ENCODE data around the gene GMEB2.
"Not testable (repeated sequence)": the region's sequence is repeated elsewhere in the genome, so short reads cannot be mapped to it uniquely, and the experiment has no call there.

Gene GMEB2

DNA sequence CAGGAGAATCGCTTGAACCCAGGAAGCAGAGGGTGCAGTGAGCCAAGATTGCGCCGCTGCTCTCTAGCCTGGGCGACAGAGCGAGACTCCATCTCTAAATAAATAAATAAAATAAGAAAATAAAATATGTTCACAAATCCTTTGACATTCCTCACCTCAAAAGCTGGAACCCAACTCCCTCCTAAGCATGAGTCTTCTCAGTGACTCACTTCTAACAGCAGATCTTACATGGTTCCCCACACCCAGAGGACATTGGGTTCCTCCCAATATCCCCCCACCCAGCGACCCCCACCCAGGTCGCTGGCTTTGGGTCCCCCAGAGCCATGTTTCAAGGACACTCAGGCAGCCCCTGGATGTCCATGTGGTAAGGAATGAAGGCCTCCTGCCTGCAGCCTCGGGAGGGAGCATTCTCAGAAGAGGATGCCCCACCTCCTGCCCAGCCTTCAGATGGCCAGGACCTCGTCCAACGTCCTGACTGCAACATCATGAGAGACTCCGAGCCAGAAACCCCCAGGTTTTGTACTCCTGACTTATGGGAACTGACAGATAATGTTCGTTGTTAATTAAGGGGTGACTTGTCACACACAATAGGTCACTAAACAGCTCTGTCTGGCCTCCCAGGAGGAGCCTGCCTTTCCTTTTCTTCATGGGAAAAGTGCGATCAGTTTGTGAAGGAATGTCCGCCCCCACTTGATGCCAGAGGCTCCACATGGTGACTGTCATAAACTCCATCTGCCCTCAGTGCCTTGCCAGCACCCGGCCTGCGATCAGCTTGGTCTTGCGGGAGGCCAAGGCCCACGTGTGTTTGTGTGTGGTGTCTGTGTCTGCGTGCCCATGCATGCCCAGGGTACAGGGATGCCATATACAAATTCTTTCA lies 10.1 kb upstream of the GMEB2 start:
- no peak for DNase-seq

GRCh38 chr20:63635431-63636141 lies 8.7 kb upstream of the GMEB2 start:
- DNase-seq, result no peak

DNA sequence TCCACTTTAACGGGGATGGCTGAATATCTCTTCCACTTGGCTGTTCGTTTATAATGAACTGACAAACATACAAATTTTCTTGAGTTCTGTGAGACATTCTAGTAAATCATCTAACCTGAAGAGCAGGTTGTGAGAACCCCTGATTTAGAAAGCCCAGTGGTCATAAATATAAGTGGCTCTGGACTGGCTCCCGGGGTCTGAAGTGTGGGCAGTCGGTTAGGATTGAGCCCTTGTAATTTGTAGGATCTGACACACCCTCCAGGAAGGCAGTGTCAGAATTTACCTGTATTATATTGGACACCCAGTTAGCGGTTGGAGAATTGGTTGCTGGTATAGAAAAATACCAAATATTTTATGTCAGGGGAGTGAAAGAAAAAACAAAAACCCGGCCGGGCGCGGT lies 6.8 kb upstream of the GMEB2 start:
- no peak for DNase-seq

DNA sequence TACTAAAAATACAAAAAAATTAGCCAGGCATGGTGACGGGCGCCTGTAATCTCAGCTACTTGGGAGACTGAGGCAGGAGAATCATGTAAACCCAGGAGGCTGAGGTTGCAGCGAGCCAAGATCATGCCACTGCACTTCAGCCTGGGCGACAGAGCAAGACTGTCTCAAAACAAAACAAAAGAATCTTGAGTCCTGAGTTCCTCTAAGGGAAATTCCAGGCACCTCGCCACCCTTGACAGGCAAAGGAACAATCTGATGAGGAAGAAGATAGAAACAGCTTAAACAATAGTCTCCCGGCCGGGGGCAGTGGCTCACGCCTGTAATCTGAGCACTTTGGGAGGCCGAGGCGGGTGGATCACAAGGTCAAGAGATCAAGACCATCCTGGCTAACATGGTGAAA lies 4.5 kb upstream of the GMEB2 start:
- DNase-seq, result not testable (repeated sequence)

- not testable (repeated sequence) for DNase-seq
These were observed 4.1 kb upstream of the GMEB2 start for GRCh38 chr20:63630956-63631355.

DNA sequence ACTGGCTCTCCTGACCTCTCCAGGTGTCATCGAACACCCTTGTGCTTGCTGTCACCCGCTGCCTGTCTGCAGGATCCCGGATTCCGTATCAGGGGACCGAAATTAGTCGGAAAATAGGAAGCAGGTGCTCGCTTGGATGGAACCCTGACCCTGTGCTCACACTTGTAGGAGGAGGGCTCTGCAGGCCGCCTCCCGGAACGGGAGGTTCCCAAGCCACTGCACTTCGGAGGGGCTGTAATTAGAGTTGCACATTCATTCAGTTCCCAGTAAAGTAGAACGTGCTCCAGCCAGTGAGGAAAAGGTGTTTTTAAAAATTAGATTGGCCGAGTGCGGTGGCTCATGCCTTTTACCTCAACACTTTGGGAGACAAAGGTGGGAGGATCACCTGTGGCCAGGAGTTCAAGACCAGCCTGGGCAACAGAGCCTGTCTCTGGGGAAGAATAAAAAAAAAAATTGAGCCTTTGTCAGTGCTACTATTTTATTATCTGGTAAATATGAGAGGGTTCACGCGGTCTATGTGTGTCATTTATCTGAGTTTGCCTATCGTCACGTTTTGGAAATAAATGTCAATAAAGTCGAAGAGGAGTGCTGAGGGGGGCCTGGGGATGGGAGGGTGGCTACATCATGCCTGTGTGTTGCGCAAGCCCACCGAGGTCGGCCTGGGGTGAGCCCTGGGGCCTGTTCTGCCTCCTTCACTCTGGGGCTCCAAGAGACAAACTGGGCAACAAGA lies 1.5 kb upstream of the GMEB2 start:
- peak; percentile 87 for DNase-seq

DNA sequence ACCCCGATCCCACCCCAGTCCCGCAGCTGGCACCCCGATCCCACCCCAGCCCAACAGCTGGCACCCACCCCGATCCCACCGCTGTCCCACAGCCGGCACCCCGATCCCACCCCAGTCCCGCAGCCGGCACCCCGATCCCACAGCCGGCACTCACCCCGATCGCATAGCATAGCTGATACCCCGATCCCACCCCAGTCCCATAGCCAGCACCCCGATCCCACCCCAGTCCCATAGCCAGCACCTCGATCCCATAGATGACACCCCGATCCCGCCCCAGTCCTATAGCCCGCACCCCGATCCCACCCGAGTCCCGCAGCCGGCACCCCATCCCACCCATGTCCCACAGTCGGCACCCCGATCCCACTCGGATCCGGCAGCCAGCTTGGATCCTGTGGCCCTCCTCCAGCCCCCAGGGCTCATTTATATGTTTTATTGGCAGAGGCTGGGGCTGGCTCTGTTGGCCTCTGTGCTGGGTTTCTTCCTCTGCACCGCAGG lies 897 bp upstream of the GMEB2 start:
- no peak for DNase-seq

GRCh38 chr20:63627129-63627750 lies 339 bp upstream of the GMEB2 start:
- peak; percentile 98 for DNase-seq

DNA sequence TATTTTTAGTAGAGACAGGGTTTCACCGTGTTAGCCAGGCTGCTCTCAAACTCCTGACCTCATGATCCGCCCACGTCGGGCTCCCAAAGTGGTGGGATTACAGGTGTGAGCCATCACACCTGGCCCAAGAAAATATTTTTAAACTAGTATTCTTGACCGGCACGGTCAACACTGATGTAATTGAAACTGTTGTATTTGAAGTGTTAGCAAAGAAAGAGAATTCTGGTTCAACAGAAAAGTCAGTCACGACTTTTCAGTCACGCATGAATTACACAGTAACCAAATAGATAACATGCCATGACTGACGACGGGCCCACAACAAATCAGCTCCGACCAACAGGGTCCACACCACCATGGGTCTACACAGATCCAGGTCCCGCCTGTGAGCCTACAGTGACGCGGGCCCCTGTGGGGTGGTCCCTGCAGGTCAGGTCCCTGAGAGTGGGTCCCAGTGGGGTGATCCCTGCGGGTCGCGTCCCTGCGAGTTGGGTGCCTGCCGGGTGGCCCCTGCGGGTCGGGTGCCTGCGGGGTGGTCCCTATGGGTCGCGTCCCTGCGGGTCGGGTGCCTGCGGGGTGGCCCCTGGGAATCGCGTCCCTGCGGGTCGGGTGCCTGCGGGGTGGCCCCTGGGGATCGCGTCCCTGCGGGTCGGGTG lies 1.0 kb downstream of the GMEB2 start:
- DNase-seq, result peak; percentile 59

- DNase-seq, result no peak
These were observed 2.4 kb downstream of the GMEB2 start for GRCh38 chr20:63624486-63624885.

- no peak for DNase-seq
These were observed 4.2 kb downstream of the GMEB2 start for GRCh38 chr20:63622732-63623131.

- DNase-seq, result no peak
These were observed 4.8 kb downstream of the GMEB2 start for GRCh38 chr20:63622096-63622495.

DNA sequence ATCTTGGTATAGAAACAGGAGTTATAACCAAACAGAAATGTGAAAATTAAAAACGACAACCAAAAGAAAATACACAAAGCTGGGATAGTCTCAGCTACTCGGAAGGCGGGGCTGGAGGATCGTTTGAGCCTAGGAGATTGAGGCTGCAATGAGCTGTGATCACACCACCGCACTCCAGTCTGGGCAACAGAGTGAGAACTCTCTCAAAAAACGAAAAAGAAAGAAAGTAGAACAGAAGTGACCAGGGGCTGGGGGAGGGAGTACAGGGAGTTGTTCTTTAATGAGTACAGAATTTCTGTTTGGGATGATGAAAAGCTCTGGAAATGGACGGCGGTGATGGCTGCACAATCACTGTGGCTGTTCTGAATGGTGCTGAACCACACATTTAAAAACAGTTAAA lies 5.9 kb downstream of the GMEB2 start:
- no peak for DNase-seq

DNA sequence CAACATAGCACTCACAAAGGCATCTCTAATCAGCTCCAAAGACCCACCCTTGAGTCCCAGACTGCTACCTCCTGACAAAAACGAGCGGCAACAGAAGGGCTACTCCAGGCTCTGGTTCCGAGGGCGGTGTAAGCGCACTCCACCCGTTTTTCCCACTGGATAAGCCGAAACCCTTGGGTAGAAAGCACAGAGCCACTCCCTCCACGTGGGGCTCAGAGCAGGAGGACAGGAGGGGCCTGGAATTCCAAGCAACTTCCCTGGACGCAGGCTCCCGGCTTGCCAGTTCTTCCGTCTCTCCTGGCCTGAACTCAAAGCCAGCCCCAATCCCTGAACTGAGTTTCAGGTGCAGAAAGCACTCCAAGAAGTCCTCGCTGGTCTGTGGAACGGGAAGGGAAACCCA lies 7.4 kb downstream of the GMEB2 start:
- DNase-seq, result no peak

DNA sequence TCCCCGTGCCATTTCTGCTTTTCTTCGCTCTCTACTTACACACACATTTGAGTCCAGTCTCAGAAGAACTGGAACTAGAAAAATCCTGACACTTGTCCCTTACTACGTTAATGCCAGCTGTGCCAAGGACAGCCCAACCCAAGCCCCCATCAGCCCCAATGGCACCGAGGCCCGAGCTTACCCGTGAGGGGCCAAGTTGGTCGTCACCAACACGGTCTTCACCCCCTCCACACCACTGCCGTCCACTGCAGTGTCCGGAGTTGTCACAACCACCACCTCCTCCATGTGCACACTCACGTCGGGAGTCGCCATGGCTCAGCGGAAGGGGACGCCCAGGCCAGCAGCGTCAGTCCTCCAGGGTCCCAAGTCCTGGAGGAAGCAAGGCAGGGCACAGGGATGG lies 7.8 kb downstream of the GMEB2 start:
- no peak for DNase-seq

GRCh38 chr20:63618291-63618980 lies 8.5 kb downstream of the GMEB2 start:
- no peak for DNase-seq

- DNase-seq, result no peak
These were observed 9.0 kb downstream of the GMEB2 start for GRCh38 chr20:63617876-63618265.

- DNase-seq, result no peak
These were observed 9.6 kb downstream of the GMEB2 start for GRCh38 chr20:63617092-63617875.

DNA sequence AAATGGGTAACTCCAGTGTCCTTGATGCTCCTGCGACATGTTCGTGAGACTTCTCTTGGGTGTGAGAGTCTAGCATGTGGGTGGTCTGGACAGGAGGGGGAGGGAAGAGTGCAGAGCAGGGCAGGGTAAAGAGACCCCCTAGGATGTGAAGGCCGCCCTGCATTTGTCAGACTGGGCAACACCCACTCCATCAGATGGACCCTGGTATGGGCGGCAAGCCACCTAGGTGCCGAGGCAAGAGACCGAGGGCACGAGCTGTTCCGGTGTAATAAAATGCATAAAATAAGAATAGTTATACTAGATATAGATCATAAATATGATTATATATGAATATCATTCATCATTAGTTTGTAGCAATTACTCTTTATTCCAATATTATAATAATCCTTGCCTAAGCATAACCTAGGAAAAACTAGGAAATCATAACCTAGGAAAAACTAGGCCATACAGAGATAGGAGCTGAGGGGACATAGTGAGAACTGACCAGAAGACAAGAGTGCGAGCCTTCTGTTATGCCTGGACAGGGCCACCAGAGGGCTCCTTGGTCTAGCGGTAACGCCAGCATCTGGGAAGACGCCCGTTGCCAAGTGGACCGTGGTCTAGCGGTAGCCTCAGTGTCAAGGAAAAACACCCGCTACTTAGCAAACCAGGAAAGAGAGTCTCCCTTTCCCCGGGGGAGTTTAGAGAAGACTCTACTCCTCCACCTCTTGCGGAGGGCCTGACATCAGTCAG lies 12.9 kb downstream of the GMEB2 start:
- DNase-seq, result not testable (repeated sequence)

DNA sequence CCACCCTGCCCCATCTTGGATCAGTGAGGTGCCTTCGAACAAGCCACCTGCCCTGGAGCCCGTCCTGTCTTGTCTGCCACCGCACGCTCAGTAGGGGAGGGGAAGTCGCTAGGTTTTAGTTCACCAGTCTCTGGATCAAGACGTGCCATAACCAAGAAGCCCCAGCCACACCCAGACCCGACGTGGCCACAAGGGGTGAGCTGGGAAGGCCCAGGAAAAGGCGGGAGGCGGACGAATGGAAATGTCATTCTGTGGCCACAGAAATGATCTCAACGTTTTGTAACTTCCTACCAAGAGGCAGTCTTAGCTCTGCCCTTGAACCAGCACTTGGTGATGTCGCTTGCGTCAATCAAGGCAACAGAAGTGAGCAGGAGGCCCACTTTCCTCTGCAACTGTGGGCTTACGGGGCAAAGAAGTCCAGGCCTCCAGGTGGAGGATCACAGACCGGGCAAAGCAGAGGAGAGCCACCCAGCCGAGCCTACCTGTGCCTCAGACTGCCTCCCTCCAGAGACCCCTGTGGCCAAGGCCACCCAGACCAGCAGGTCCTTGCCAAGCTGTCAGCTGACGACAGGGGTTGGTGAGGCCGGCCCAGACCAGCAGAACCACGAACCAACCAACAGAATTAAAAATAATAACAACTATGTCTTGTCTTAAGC lies 14.5 kb downstream of the GMEB2 start:
- DNase-seq, result no peak

Data from DMS53 (cell line).